A549 (cell line): ENCODE data around the gene PPP1R1B.

ENCODE experiments used
- USF2 ChIP-seq: fragments of 450-650 bp; IDR thresholded peaks from 2 replicates; pipeline ENCODE4 v1.6.1; 2014; ENCODE audit warnings: antibody characterized with exemption
- TF ChIP-seq, protein P1 (sequence below): IDR thresholded peaks from 2 replicates; pipeline ENCODE4 v1.6.1; 2012

GRCh38 chr17:39643271-39643670, 16.5 kb downstream of the PPP1R1B start:
- TF ChIP-seq USF2: no peak
- TF ChIP-seq, protein P1, sequence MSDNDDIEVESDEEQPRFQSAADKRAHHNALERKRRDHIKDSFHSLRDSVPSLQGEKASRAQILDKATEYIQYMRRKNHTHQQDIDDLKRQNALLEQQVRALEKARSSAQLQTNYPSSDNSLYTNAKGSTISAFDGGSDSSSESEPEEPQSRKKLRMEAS: no peak
